ENCODE measurements around the gene CAPN14.

The CAPN14 gene, protein sequence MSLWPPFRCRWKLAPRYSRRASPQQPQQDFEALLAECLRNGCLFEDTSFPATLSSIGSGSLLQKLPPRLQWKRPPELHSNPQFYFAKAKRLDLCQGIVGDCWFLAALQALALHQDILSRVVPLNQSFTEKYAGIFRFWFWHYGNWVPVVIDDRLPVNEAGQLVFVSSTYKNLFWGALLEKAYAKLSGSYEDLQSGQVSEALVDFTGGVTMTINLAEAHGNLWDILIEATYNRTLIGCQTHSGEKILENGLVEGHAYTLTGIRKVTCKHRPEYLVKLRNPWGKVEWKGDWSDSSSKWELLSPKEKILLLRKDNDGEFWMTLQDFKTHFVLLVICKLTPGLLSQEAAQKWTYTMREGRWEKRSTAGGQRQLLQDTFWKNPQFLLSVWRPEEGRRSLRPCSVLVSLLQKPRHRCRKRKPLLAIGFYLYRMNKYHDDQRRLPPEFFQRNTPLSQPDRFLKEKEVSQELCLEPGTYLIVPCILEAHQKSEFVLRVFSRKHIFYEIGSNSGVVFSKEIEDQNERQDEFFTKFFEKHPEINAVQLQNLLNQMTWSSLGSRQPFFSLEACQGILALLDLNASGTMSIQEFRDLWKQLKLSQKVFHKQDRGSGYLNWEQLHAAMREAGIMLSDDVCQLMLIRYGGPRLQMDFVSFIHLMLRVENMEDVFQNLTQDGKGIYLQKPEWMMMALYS

GRCh38 chr2:31217465-31218200 is at the start of gene CAPN14:
TSS of gene CAPN14 (minus strand) at chr2:31217515. CDS start at chr2:31205447, 12,068 bp downstream.
- no peak for DNase-seq

- DNase-seq = no peak
These were observed 49.5 kb upstream of the CAPN14 start for GRCh38 chr2:31266804-31267203.

DNA sequence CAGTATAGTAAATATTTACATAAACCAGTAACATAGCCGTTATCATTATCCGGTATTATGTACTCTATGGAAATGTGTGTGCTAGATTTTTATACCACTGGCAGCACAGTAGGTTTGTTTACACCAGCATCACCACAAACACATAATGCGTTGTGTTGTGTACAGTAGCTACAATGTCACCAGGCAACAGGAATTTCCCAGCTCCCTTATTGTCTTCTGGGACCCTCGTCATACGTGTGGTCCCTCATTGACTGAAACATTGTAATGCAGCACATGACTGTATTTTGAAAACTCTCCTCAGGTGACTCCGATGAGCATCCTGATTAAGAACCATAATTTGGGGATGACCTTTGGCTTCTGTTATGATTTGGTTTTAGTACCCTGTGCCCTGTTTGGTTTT is 47.9 kb upstream of the CAPN14 start:
- DNase-seq = no peak

DNA sequence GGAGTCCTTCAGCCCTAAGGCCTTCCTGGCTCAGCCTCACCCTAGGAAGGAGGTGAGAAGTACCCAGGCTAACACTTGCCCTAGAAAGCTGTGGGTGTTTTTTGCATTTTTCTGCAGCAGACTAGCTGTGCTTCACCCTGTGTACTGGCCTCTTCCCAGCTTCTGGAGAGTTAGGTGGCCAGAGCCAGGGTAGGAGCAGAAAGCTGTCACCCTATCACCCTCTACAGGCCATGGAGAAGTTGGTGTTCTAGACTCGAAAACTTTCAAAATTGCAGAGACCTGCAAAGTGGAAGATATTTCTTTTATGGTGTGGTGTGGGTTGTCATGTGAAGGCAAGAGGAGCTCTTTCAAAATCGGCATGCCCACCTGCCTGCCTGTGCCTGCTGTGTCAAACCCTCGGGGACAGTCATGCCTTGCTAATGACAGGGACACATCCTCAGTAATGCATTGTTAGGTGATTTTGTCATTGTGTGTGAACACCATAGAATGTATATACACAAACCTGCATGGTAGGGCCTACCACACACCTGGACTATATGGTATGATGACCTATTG is 46.4 kb upstream of the CAPN14 start:
- no peak for DNase-seq

- no peak for DNase-seq
These were observed 43.6 kb upstream of the CAPN14 start for GRCh38 chr2:31260870-31261269.

DNA sequence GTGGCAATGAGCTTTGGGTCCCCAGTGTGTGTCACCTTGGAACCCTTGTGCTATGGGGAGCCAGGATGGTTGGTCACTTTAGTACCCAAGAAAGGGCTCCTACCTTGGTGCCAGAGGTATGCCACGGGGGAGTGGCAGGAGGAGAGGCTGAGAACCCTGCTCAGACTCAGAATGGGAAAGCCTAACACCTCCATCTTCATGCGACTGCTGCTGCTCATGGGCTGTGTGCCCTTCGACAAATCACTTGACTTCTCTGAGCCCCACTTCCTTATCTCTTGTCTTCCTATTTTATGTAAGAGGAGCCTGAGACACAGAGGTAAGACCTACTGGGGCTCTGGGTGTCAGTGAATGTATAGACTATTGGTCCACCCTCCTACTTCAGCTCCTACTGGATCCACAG is 41.8 kb upstream of the CAPN14 start:
- DNase-seq = no peak

GRCh38 chr2:31258351-31258750 is 41.0 kb upstream of the CAPN14 start:
- no peak for DNase-seq

- DNase-seq = no peak
These were observed 39.5 kb upstream of the CAPN14 start for GRCh38 chr2:31256611-31257382.

- DNase-seq = no peak
These were observed 38.7 kb upstream of the CAPN14 start for GRCh38 chr2:31255911-31256571.

- DNase-seq = no peak
These were observed 37.2 kb upstream of the CAPN14 start for GRCh38 chr2:31254237-31255203.

- DNase-seq = no peak
These were observed 36.2 kb upstream of the CAPN14 start for GRCh38 chr2:31253356-31254131.

GRCh38 chr2:31251851-31252250 is 34.5 kb upstream of the CAPN14 start:
- DNase-seq = no peak

DNA sequence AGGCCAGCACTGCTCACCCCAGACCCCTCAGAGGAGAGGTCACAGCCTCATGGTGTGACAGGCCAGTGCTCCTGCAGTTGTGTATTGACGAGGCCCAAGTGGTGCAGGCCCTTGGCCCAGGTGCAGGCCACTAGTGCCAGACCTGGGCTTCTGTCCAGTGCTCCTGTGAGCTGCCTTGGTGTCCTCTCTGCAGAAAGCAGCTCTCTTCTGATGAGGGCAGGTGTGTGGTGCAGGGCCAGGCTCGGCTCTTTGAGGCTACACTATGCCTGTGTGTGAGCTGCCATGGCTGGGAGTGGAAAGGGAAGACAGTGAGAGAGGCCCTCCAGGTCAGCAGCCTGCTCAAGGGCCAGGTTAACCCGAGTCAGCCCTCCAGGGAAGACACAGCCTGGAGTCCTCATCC is 33.7 kb upstream of the CAPN14 start:
- DNase-seq = no peak

- no peak for DNase-seq
These were observed 31.8 kb upstream of the CAPN14 start for GRCh38 chr2:31249009-31249690.

DNA sequence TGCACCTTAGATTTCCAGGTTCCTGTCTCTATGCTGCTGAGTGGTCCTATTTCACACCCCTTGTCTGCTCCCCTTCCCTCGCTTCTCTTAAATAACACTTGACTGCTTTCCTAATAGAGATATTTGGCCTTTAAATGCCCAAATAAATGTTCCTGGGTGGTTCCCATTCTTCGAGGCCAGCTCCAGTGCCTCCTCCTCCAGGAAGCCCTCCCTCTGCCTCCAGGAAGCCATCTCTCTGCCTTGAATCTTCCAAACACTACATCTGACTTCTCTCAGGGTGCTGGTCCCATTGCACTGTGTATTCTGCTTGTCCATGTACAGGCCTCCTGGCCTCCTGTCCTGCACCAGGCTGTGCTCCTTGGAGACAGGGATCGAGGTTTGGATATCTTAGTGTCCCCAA is 30.8 kb upstream of the CAPN14 start:
- no peak for DNase-seq

DNA sequence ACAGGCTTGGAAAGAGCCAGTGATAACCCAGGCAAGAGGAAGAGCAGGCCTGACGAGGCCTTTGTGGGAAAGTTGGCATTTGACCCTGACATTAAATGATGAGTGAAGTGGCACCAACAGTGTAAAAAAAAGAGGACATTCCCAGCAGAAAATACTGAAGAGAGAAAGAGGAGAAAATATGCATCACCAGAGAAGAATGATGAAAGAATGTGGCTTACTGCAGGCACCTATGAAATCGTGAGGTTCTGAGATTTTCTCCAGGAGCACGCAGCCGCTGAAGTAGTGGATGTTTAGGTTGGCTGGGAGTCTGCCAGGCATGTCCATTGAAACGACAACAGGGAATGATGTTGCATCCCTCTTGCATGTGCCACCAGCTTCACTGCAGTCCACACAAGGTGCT is 30.4 kb upstream of the CAPN14 start:
- DNase-seq = no peak

DNA sequence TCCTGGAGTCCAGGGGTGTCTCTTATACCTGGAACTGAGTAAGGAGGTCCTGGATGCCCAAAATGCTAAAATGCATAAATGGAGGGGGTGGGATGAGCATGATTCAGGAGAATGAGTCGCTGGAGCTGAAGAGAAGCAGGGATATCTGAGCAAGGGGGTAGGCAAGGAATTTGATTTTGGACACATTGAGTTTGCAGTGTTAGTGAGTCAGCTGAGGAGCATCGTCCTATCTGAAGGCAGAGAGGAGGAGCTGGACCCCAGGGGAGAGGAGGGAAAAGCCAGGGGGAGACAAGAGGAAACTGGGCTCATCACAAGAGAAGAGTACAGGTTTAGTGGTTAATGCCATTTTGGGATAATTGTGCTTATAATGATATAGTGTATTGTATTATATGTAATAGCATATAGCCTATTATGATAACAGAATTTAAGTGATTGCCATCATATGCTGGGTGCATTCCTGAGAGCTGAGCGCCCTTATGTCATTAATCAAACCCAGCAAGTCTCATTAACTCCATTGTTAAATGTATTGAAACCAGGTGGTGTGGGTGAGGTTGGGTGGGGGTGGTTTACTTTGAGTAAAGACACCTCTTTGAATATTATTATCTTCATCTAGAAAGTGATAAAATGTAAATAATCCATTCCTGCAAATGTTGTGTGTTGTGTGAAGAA is 29.0 kb upstream of the CAPN14 start:
- DNase-seq = no peak

- DNase-seq = no peak
These were observed 26.8 kb upstream of the CAPN14 start for GRCh38 chr2:31244101-31244500.

GRCh38 chr2:31243053-31243452 is 25.7 kb upstream of the CAPN14 start:
- no peak for DNase-seq
